ENCODE results near the gene ATP6V1F.

ATP6V1F gene

GRCh38 chr7:128882134-128882533 lies 19.5 kb downstream of the ATP6V1F start:
- DNase-seq (ENCODE audit: low spot score), result no peak

- DNase-seq (ENCODE audit: low spot score), result peak; percentile 95
Observed at GRCh38 chr7:128883622-128884448, 21.2 kb downstream of the ATP6V1F start.

GRCh38 chr7:128884561-128885369 lies 22.1 kb downstream of the ATP6V1F start:
- no peak for DNase-seq (ENCODE audit: low spot score)

GRCh38 chr7:128885370-128886187 lies 22.9 kb downstream of the ATP6V1F start:
- no peak for DNase-seq (ENCODE audit: low spot score)

- DNase-seq (ENCODE audit: low spot score), result no peak
Observed at GRCh38 chr7:128886391-128887168, 23.9 kb downstream of the ATP6V1F start.

GRCh38 chr7:128887169-128888038 lies 24.7 kb downstream of the ATP6V1F start:
- DNase-seq (ENCODE audit: low spot score), result no peak

- DNase-seq (ENCODE audit: low spot score), result no peak
Observed at GRCh38 chr7:128888039-128888755, 25.5 kb downstream of the ATP6V1F start.

- DNase-seq (ENCODE audit: low spot score), result no peak
Observed at GRCh38 chr7:128888756-128889095, 26.1 kb downstream of the ATP6V1F start.

- DNase-seq (ENCODE audit: low spot score), result no peak
Observed at GRCh38 chr7:128889121-128889520, 26.5 kb downstream of the ATP6V1F start.

- no peak for DNase-seq (ENCODE audit: low spot score)
Observed at GRCh38 chr7:128890306-128891109, 27.9 kb downstream of the ATP6V1F start.

GRCh38 chr7:128891110-128891941 lies 28.7 kb downstream of the ATP6V1F start:
- DNase-seq (ENCODE audit: low spot score), result no peak

- no peak for DNase-seq (ENCODE audit: low spot score)
Observed at GRCh38 chr7:128891942-128892269, 29.2 kb downstream of the ATP6V1F start.

GRCh38 chr7:128892521-128893250 lies 30.0 kb downstream of the ATP6V1F start:
- DNase-seq (ENCODE audit: low spot score), result no peak

GRCh38 chr7:128893251-128894100 lies 30.8 kb downstream of the ATP6V1F start:
- no peak for DNase-seq (ENCODE audit: low spot score)

- DNase-seq (ENCODE audit: low spot score), result no peak
Observed at GRCh38 chr7:128894101-128894440, 31.4 kb downstream of the ATP6V1F start.

GRCh38 chr7:128895320-128895719 lies 32.7 kb downstream of the ATP6V1F start:
- DNase-seq (ENCODE audit: low spot score), result no peak

- no peak for DNase-seq (ENCODE audit: low spot score)
Observed at GRCh38 chr7:128899392-128899791, 36.7 kb downstream of the ATP6V1F start.

Data from GM03348 (cell line).